PC-9 (cell line): ENCODE measurements around the gene NOTCH3. TPM values are rescaled to one million over a fixed set of nuclear protein-coding genes. Genes with fewer than 3 reads are reported as not detected.

ENCODE experiments used
- BruUV-seq: library from RNA; stranded (reverse); fragments of 400-500 nt; replicated peaks from 2 replicates; lab custom pipeline; 2021; lab: Mats Ljungman, UMichigan
- CTCF ChIA-PET: fragments of 300-600 bp; sonication (Branson Sonifier 250); formaldehyde crosslinking; loops from one replicate; lab custom pipeline; 2022; ENCODE audit warnings: antibody characterized with exemption; lab: Charles Lee
- POLR2A ChIA-PET: fragments of 300-600 bp; sonication (Branson Sonifier 250); formaldehyde crosslinking; loops from one replicate; lab custom pipeline; 2022; ENCODE audit warnings: antibody characterized with exemption; ENCODE audit not compliant: unreplicated experiment; lab: Charles Lee
- DNase-seq, 2 experiments: peaks; one replicate each; pipeline versions ENCODE4 v3.0.0 to v3.0.0-alpha.2; 2015 to 2022; ENCODE audit warnings: mixed read lengths in 1 of 2
- H2AFZ ChIP-seq: fragments of 200-600 bp; sonication (generic); 2 replicates; pipeline ENCODE4 v1.8.1; 2017; ENCODE audit warnings: antibody characterized with exemption
- H3F3A ChIP-seq: fragments of 200-600 bp; sonication (generic); 2 replicates; pipeline ENCODE4 v1.8.1; 2017; ENCODE audit warnings: antibody characterized with exemption, mild to moderate bottlenecking, low read depth; ENCODE audit not compliant: insufficient read depth
- H3K27ac ChIP-seq: fragments of 200-600 bp; sonication (generic); 2 replicates; pipeline ENCODE4 v1.6.1; 2016; ENCODE audit warnings: mixed run types
- H3K27me3 ChIP-seq: fragments of 200-600 bp; sonication (generic); 2 replicates; pipeline ENCODE4 v1.6.1; 2016; ENCODE audit warnings: low read depth, mixed run types; ENCODE audit not compliant: insufficient read depth
- H3K36me3 ChIP-seq: fragments of 200-600 bp; sonication (generic); 2 replicates; pipeline ENCODE4 v1.6.1; 2016; ENCODE audit warnings: low read depth, mixed run types
- H3K4me1 ChIP-seq: fragments of 200-600 bp; sonication (generic); replicated peaks from 2 replicates; pipeline ENCODE4 v1.6.1; 2016; ENCODE audit warnings: mixed run types; ENCODE audit not compliant: insufficient read depth
- H3K4me2 ChIP-seq: fragments of 200-600 bp; sonication (generic); 2 replicates; pipeline ENCODE4 v1.6.1; 2017; ENCODE audit warnings: mixed run types
- H3K4me3 ChIP-seq: fragments of 200-600 bp; sonication (generic); 2 replicates; pipeline ENCODE4 v1.6.1; 2016; ENCODE audit warnings: mixed run types
- H3K79me2 ChIP-seq: fragments of 200-600 bp; sonication (generic); 2 replicates; pipeline ENCODE4 v1.6.1; 2017; ENCODE audit warnings: low read depth, mixed run types
- H3K9me2 ChIP-seq: fragments of 200-600 bp; sonication (generic); 2 replicates; pipeline ENCODE4 v1.8.1; 2017; ENCODE audit warnings: mild to moderate bottlenecking; ENCODE audit not compliant: insufficient read depth
- H3K9me3 ChIP-seq: fragments of 200-600 bp; sonication (generic); 2 replicates; pipeline ENCODE4 v1.8.1; 2016; ENCODE audit warnings: low read depth; ENCODE audit not compliant: insufficient read depth
- H4K20me1 ChIP-seq: fragments of 200-600 bp; sonication (generic); 2 replicates; pipeline ENCODE4 v1.8.1; 2017; ENCODE audit not compliant: insufficient read depth
- CTCF ChIP-seq: fragments of 200-600 bp; sonication (generic); conservative IDR thresholded peaks from 2 replicates; pipeline ENCODE4 v1.6.1; 2017; ENCODE audit warnings: mixed run types, antibody characterized with exemption, mild to moderate bottlenecking, moderate library complexity
- EZH2 ChIP-seq: fragments of 200-600 bp; sonication (generic); IDR thresholded peaks from 2 replicates; pipeline ENCODE4 v1.8.0; 2017; ENCODE audit warnings: antibody characterized with exemption, low read depth
- intact Hi-C: fragments of 100-400 bp; cut with micrococcal nuclease; formaldehyde crosslinking; loops from one replicate; pipeline ENCODE4 v1.10.0; 2022; ENCODE audit not compliant: unreplicated experiment
- total RNA-seq: library from RNA; stranded (reverse); gene quantifications from 2 replicates; pipeline ENCODE4 v1.2.3, GENCODE V29; 2021

Gene NOTCH3
- total RNA-seq, 1 experiment from 2014 or later = 115 TPM

DNA sequence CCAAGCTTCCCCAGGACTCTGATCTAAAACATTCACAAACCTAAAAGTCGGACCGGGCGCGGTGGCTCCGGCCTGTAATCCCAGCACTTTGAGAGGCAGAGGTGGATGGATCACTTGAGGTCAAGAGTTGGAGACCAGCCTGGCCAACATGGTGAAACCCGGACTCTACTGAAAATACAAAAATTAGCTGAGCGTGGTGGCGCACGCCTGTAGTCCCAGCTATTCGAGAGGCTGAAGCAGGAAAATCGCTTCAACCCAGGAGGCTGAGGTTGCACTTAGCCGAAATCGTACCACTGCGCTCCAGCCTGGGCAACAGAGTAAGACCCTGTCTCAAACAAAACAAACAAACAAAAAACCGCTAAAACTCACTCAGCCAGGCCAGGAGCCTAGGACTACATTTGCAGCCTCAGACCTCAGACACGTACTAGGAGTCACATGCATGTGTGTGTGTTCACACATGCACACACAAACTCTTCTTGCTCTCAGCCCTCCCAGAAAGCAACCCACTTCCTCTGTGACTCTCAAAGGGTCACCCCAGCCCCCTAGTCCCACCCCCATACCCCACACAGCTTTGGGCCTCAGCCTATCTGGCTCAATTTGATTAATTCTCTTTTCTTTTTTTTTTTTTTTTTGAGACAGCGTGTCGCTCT lies 704 bp upstream of the NOTCH3 start:
- H3K4me2 ChIP-seq = peak overlapping the region; percentile 82
- H3K36me3 ChIP-seq = peaks cover 21% of the 10 kb centered on the region; the same call in 1 of the 2 replicates
- H3K4me1 ChIP-seq = peaks cover 36% of the 10 kb centered on the region
- H3K79me2 ChIP-seq = peaks cover 37% of the 10 kb centered on the region
- ChIA-PET CTCF (interaction anchor here (0.6 kb wide), 2 partner anchors 9 to 34 kb away, joined by 3 to 5 read pairs; no protein-coding TSS in a partner anchor), POLR2A (interaction anchor here (0.7 kb wide), 1 partner anchor 50 kb away, joined by 3 read pairs; no protein-coding TSS in a partner anchor)
- BruUV-seq = no TSS peak
- H2AFZ ChIP-seq = peak overlapping the region; percentile 69
- H3K9me3 ChIP-seq = no peaks in the 10 kb centered on the region
- DNase-seq = no peak
- no peaks in the 10 kb centered on the region for H3K27me3 ChIP-seq
- H4K20me1 ChIP-seq = peaks cover 23% of the 10 kb centered on the region
- H3K4me3 ChIP-seq = peak overlapping the region; percentile 88
- H3F3A ChIP-seq = peaks cover 34% of the 10 kb centered on the region
- no peaks in the 10 kb centered on the region for H3K9me2 ChIP-seq
- TF ChIP-seq CTCF = no peak
- no peak for TF ChIP-seq EZH2
- intact Hi-C loops = no loop called here
- no peak overlapping the region for H3K27ac ChIP-seq

- H3K4me1 ChIP-seq = peaks cover 42% of the 10 kb centered on the region
- no TSS peak for BruUV-seq
- no peak overlapping the region for H2AFZ ChIP-seq
- peaks cover 40% of the 10 kb centered on the region for H3F3A ChIP-seq
- peak overlapping the region; percentile 75 for H3K27ac ChIP-seq
- intact Hi-C loops = loop anchor here (5.0 kb wide), 1 partner anchor 52 kb away; no protein-coding TSS in a partner anchor
- H4K20me1 ChIP-seq = peaks cover 25% of the 10 kb centered on the region
- TF ChIP-seq CTCF (no peak), EZH2 (no peak)
- H3K4me3 ChIP-seq = peak overlapping the region; percentile 88
- peak overlapping the region; percentile 79 for H3K4me2 ChIP-seq
- H3K79me2 ChIP-seq = peaks cover 42% of the 10 kb centered on the region
- CTCF ChIA-PET = interaction anchor here (0.6 to 0.7 kb wide), 3 partner anchors 29 to 93 kb away, joined by 3 to 6 read pairs (median 4); partner anchors contain the start of gene EPHX3
- peaks cover 24% of the 10 kb centered on the region; the same call in 1 of the 2 replicates for H3K36me3 ChIP-seq
- no peaks in the 10 kb centered on the region for H3K9me3 ChIP-seq
- DNase-seq = peak in 1 of 2 experiments; percentile 46
- POLR2A ChIA-PET = interaction anchor here (0.8 kb wide), 1 partner anchor 356 kb away, joined by 4 read pairs; no protein-coding TSS in a partner anchor
- no peaks in the 10 kb centered on the region for H3K9me2 ChIP-seq
- no peaks in the 10 kb centered on the region for H3K27me3 ChIP-seq
Observed at GRCh38 chr19:15199661-15200552, 888 bp downstream of the NOTCH3 start.
